ENCODE results near the gene PRKRA.
"Not testable (repeated sequence)": the region's sequence is repeated elsewhere in the genome, so short reads cannot be mapped to it uniquely, and the experiment has no call there.

Gene PRKRA

DNA sequence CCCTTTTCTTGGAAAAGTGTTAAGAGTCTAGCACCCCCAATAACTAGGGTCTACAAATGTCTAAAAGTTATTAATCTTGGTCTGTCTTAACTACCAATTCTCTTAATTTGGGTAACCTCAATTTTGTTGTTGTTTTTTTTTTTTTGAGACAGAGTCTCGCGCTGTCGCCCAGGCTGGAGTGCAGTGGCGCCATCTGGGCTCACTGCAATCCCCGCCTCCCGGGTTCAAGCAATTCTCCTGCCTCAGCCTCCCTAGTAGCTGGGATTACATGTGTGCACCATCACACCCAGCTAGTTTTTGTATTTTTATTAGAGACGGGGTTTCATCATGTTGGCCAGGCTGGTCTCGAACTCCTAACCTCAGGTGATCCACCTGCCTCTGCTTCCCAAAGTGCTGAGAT is 38.5 kb downstream of the PRKRA start:
- DNase-seq = not testable (repeated sequence)

GRCh38 chr2:178412047-178412446 is 38.9 kb downstream of the PRKRA start:
- DNase-seq = no peak

GRCh38 chr2:178409261-178409660 is 41.7 kb downstream of the PRKRA start:
- DNase-seq = no peak

GRCh38 chr2:178404368-178404767 is 46.6 kb downstream of the PRKRA start:
- DNase-seq = no peak

GRCh38 chr2:178403671-178404306 is 47.2 kb downstream of the PRKRA start:
- no peak for DNase-seq

GRCh38 chr2:178401994-178402437 is 49.0 kb downstream of the PRKRA start:
- no peak for DNase-seq

- DNase-seq = no peak
These were observed 53.9 kb downstream of the PRKRA start for GRCh38 chr2:178397002-178397605.

- no peak for DNase-seq
These were observed 54.9 kb downstream of the PRKRA start for GRCh38 chr2:178395941-178396570.

GRCh38 chr2:178395295-178395694 is 55.7 kb downstream of the PRKRA start:
- DNase-seq = no peak

- DNase-seq = no peak
These were observed 56.1 kb downstream of the PRKRA start for GRCh38 chr2:178394859-178395258.

DNA sequence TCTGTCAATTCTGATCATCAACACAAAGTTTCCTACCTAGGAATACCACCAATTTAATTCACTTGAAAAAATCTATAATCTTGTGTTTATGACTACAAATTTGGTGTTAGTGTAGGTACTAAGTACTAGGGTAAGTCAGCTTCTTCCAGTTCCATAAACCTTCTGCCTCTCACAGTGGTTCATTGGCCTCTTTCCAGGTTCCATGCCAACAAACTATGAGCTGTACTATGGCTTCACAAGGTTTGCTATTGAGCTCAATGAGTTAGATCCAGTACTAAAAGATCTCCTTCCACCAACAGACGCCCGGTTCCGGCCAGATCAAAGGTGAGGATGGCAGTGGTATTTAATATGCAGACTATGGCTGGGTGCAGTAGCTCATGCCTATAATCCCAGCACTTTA is 58.8 kb downstream of the PRKRA start:
- no peak for DNase-seq

DNA sequence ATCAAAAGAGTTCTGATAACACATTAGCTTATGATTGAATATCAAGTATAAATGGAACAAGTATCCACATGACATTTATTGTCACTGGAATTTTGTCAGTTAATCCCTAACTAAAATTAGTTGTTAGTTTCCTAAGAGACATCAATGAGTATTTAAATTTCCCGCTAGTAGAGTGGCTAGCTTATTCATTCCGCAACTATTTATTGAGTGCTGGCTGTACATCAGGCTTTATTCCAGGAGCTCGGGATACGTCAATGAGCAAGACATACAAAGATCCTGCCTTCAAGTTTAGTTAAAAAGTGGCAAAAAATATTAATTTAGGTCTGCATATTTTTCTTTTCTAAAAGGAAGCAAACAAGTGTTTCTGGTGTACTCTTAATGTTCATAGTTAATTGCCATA is 59.3 kb downstream of the PRKRA start:
- DNase-seq = no peak

DNA sequence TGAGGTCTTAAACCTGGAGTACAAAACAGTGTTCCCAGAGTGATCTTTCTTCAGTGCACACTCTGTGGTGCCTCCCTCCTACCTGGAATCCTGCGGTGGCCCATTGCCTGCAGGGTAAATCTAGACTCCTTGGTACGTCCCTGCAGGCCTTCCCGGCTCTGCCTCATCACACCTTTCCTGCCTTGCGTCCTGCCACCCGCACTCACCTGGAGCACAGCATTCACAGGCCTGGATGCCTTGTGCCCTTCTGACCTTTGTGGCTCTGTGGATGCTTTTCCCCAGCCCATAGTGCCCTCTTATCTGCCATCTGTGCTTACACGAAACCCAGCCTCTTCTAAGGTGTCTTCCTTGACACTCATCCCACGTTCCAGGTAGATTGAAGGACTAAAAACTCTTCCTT is 62.7 kb downstream of the PRKRA start:
- no peak for DNase-seq

GRCh38 chr2:178386986-178387597 is 63.9 kb downstream of the PRKRA start:
- no peak for DNase-seq

GRCh38 chr2:178385595-178386148 is 65.3 kb downstream of the PRKRA start:
- no peak for DNase-seq

GRCh38 chr2:178383718-178384117 is 67.3 kb downstream of the PRKRA start:
- DNase-seq = no peak

Data from DMS79 (cell line).